Activated CD8-positive, alpha-beta memory T cell treated with anti-CD3 and anti-CD28 coated beads, Interleukin-2, amount 10 ng/mL, durations not matched to agents 7 days and 5 days (primary cell): Measurements from ENCODE around the gene STMN3. TPM values are rescaled to one million over a fixed set of nuclear protein-coding genes. Genes with fewer than 3 reads are reported as not detected.

ENCODE experiments used
- ATAC-seq: fragments of 150-1000 bp; cut with Tn5 transposase; one replicate; pipeline ENCODE4 v1.10.0; 2021; ENCODE audit warnings: moderate library complexity
- CTCF ChIA-PET: fragments of 350-600 bp; sonication (Branson Sonifier 250); formaldehyde crosslinking; loops from one replicate; lab custom pipeline; 2021; ENCODE audit warnings: antibody characterized with exemption; lab: Charles Lee
- DNase-seq: peaks from one replicate; pipeline ENCODE4 v3.0.0-alpha.2; 2020
- H3K27ac Mint-ChIP-seq: one replicate; pipeline ENCODE4 v1.8.0; 2021; ENCODE audit warnings: mild to moderate bottlenecking, mixed read lengths
- H3K27me3 Mint-ChIP-seq: one replicate; pipeline ENCODE4 v1.8.0; 2021; ENCODE audit warnings: mixed read lengths
- H3K36me3 Mint-ChIP-seq: one replicate; pipeline ENCODE4 v1.8.0; 2021; ENCODE audit warnings: mild to moderate bottlenecking, mixed read lengths
- H3K4me1 Mint-ChIP-seq: one replicate; pipeline ENCODE4 v1.8.0; 2021; ENCODE audit warnings: mixed read lengths
- H3K4me3 Mint-ChIP-seq: one replicate; pipeline ENCODE4 v1.8.0; 2021; ENCODE audit warnings: mild to moderate bottlenecking, moderate library complexity, mixed read lengths
- H3K9me3 Mint-ChIP-seq: one replicate; pipeline ENCODE4 v1.8.0; 2022; ENCODE audit warnings: low read depth, mixed read lengths
- total RNA-seq, 2 experiments: library from RNA; stranded (reverse); gene quantifications; one replicate each; pipeline ENCODE4 v1.2.3, GENCODE V29; 2021

The STMN3 gene
- 10 to 100 TPM in 1 of 2 experiments, 1 to 10 TPM in 1; 8.0 to 15.9 TPM for total RNA-seq

DNA sequence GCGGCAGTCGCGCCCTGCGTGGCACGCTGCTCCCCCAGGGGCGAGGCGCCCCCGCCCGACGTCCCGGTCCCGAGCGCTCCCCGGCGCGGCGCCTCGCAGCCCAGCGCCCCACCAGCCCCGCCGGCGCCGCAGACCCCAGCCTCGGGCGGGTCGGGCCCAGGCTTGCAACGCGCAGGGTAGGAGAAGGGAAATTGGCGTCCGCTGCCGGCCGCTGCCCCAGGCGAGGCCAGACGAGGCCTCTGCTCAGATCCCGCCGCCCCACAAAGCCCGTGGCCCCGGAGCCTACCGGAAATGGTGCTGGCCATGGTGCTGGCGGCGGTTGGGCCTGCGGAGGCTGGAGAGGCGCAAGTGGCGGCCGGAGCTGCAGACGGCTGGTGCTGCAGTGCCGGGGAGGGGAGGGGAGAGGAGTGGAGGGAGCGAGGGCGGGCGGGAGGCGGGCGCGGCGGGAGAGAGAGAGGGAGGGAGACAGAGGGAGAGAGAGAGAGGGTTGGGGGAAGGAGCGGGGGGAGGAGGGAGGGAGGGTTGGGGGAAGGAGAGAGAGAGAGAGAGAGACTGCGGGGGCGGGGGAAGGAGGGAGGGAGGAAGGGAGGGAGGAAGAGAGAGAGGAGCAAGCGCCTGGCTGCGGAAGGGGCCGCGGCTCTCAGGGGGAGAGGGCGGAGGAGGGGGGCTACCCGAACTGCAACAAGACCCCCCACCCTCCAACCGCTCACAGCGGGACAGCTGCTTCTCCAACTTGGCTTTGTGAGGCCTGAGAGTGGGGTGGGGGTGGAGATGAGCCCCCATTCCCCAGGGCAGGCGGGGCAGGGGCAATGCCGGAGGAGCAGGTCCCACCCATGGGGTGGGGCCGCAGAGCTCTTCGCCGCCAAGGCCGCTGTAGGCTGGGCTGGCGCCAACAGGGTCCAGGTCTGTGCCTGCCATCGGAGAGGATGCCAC lies at the start of gene STMN3:
Gene STMN3 (minus strand): TSS at position 384 of the 933 bp plus-strand sequence. CDS start 79 bp downstream, at position 305.
- peak; percentile 84 for DNase-seq
- H3K9me3 Mint-ChIP-seq, result no peaks in the 10 kb centered on the region
- H3K36me3 Mint-ChIP-seq, result no peaks in the 10 kb centered on the region
- peak within 1 kb of the TSS; percentile 56 for H3K27ac Mint-ChIP-seq
- CTCF ChIA-PET, result interaction anchor here (1.1 to 1.5 kb wide), 2 partner anchors 12 to 28 kb away, joined by 4 to 7 read pairs; no protein-coding TSS in a partner anchor
- H3K4me1 Mint-ChIP-seq, result peaks cover 26% of the 10 kb centered on the region
- H3K4me3 Mint-ChIP-seq, result peak within 1 kb of the TSS; percentile 70
- ATAC-seq, result peak; percentile 56
- H3K27me3 Mint-ChIP-seq, result peaks cover 6% of the 10 kb centered on the region

DNA sequence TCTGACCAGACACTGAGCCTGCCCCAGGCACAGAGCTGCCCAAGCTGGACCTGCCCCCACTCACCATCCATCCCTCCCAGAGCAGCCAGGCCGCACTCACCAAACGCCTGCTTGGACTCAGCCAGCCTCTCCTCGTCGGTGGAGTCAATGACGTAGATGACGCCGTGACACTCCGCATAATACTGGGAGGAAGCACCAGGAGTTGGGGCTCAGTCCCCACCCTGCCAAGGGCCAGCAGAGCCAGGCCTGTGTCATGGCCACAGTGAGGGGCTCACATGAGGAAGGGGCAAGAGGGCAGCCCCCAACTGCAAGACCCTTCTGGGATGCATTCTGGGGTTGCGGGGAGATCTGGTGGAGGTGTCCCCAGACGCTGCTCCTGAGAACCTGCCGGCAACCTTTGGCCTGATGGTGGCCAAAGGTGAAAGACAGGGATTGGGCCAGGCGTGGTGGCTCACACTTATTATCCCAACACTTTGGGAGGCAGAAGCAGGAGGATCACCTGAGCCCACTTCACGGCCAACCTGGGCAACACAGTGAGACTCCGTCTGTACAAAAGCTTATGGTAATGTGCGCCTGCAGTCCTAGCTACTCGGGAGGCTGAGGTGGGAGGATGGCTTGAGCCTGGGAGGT lies 48.9 kb upstream of the STMN3 start:
- H3K36me3 Mint-ChIP-seq, result peaks cover 17% of the 10 kb centered on the region
- H3K27ac Mint-ChIP-seq, result peak overlapping the region; percentile 28
- CTCF ChIA-PET, result no interaction called here
- H3K4me3 Mint-ChIP-seq, result no peak overlapping the region
- peaks cover 42% of the 10 kb centered on the region for H3K4me1 Mint-ChIP-seq
- DNase-seq (no peak), ATAC-seq (no peak)
- H3K27me3 Mint-ChIP-seq, result no peaks in the 10 kb centered on the region
- no peaks in the 10 kb centered on the region for H3K9me3 Mint-ChIP-seq

DNA sequence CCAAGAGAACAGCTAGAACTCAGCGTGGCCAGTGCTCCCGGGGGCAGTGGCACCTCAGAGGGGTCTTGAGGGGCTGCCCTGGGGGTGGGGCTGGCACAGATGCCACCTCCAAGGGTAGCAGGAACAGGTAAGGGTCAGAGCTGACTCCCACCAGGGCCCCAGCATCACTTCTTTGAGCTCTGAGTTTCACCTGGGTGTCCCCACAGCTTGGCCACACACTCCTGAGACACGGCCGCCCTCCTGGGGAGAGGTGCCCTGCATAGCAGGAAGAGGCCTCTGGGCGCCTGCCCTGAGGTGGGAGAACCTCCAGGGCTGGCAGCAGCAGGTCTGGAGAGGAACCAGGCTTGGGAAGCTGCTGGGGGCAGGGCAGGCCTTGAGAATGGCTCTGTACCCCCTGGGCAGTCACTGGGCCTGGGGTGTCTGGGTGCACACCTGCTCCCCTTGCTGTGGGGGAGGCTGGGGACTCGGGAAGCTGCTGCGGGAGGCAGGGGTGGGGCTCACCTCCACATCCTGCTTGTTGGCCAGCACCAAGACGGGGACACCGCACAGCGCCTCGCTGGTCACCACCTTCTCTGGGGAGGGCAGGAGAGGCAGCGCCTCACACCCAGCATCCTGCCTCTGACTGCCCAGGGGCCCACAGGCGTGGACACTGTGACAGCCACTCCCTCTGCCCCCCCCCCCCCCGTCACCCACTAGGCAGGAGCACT lies 48.3 kb upstream of the STMN3 start:
- no peak overlapping the region for H3K27ac Mint-ChIP-seq
- DNase-seq (no peak), ATAC-seq (no peak)
- H3K36me3 Mint-ChIP-seq, result peaks cover 12% of the 10 kb centered on the region
- no peaks in the 10 kb centered on the region for H3K9me3 Mint-ChIP-seq
- no peaks in the 10 kb centered on the region for H3K27me3 Mint-ChIP-seq
- H3K4me3 Mint-ChIP-seq, result no peak overlapping the region
- H3K4me1 Mint-ChIP-seq, result peaks cover 41% of the 10 kb centered on the region
- CTCF ChIA-PET, result no interaction called here

DNA sequence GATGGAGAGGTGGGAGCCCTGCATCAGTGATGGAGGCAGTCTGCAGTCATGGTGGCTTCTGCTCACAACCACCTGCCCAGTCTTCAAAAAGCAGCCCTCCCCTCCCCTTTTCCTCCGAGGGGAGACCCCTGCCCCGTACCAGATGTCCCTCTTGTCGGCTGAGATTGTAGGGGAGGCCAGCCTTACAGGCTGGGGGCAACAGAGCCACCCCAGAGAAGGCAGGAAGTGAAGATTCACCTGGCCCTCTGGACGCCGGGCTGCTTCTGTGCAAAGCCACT lies 47.8 kb upstream of the STMN3 start:
- Mint-ChIP-seq H3K4me3 (no peak overlapping the region), H3K36me3 (peaks cover 11% of the 10 kb centered on the region), H3K9me3 (no peaks in the 10 kb centered on the region), H3K27ac (no peak overlapping the region), H3K4me1 (peaks cover 39% of the 10 kb centered on the region), H3K27me3 (no peaks in the 10 kb centered on the region)
- ATAC-seq, result no peak
- CTCF ChIA-PET, result no interaction called here
- DNase-seq, result no peak

DNA sequence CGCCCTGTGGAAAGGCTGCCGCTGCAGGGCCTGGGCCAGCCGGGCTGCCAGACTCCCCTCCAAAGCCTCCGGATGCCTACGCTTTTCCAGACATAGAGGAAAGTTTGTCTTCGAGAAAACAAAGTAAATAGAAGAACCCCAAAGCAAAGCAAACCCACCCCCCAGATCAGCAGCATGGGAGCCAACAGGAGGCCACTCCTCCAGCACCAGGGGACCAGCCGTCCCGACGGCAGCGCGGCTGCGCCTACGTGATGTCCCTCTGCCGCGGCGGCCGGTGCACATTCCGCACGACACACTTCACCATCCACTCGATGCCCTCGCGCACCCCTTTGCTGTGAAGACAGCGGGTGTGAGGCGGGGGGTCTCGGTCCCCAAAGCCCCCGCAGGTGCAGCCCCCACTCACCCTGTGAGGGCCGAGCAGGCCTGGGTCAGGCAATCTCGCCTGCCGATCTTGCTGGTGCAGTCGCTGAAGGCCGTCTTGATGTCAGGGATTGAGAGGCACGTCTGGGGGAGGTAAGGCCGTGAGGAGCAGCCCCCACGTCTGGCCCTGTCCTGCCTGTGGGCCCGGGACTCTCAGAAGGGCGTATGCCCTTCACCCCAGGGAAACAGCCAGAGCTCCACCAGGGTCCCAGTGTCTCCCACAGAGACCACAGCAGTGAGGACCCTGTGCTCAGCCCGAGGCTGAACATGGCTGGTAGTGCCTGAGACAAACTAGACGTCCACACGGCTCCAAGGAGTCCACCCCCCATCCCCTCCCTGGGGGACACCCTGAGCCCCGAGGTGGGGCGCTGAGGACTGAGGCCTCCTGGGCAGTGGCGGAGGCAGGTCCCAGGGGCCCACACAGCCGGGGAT lies 47.2 kb upstream of the STMN3 start:
- Mint-ChIP-seq H3K4me1 (peaks cover 34% of the 10 kb centered on the region), H3K36me3 (peaks cover 5% of the 10 kb centered on the region), H3K27me3 (no peaks in the 10 kb centered on the region), H3K4me3 (no peak overlapping the region), H3K27ac (no peak overlapping the region), H3K9me3 (no peaks in the 10 kb centered on the region)
- ATAC-seq, result no peak
- DNase-seq, result no peak
- CTCF ChIA-PET, result no interaction called here

DNA sequence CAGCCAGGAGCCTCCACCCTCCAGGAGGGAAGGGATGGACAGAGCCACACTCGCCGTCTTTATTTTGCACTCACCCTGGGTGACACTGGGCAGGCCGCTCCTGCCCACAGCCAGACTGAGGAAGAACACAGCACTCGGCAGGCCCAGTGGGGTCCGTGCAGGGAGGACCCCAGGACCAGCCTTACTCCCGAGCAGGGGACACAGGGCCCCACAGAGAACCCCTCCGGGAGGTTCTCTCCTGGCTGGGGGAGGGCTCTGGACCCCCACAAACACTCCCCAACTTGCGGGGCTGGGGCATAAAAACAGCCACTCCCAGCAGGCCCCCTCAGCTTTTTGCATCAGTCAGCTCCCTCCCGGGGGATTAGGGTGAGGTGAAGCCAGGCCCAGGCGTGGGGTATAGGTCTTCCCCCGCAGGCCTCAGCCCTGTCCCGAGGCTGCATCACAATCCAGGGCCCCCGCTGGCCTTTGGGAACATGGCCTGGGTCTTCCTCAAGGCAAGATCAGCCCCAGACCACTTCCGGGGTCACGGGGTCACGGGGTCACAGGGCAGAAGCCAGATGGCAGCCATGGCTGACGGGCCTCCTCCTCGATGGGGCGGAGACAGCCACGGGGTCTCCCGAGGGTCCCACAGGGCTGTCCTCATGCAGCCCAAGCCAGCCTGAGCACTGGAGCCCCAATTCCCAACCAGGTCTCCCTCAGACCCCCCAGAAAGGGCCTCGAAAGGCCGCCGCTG lies 46.4 kb upstream of the STMN3 start:
- Mint-ChIP-seq H3K4me1 (peaks cover 30% of the 10 kb centered on the region), H3K27me3 (no peaks in the 10 kb centered on the region), H3K9me3 (no peaks in the 10 kb centered on the region), H3K4me3 (no peak overlapping the region), H3K36me3 (peaks cover 2% of the 10 kb centered on the region), H3K27ac (peak overlapping the region; percentile 40)
- CTCF ChIA-PET, result interaction anchor here (1.3 kb wide), 1 partner anchor 164 kb away, joined by 3 read pairs; no protein-coding TSS in a partner anchor
- DNase-seq (no peak), ATAC-seq (peak; percentile 27)

DNA sequence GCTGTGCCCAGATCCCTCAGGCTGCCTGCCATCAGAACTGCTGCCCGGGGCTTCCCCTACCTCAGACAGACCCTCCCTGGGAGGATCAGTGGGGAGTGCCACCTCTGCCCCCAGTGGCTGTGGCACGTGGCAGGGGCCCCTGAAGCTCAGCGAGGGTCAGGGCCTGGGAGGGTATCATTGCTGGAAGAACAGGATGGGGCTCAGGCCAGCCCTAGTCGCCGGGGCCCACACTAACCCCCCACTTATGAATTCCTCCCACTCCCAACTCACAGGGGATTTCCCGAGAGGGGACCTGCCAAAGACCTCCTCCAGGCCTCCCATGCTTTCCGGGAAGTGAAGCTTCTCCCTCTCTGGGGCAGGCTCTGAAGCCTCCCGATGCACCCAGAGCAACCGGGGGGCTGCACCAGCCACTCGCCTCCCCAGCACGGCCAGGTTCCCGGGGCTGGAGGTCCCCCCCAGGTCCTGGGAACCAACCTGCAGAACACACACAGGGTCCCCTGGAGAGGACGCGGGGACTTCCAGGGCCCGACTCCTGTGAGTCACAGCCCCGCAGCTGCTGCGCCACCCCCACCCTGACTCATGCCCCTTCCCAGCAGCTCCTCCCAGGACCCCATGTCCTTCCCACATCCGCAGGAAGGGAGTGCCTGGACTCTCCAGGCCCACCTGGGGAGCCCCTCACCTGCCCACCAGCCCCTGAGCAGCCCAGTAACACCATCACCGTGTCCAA lies 45.7 kb upstream of the STMN3 start:
- Mint-ChIP-seq H3K9me3 (no peaks in the 10 kb centered on the region), H3K36me3 (peaks cover 4% of the 10 kb centered on the region), H3K4me3 (no peak overlapping the region), H3K27me3 (no peaks in the 10 kb centered on the region), H3K27ac (peak overlapping the region; percentile 40), H3K4me1 (peaks cover 28% of the 10 kb centered on the region)
- DNase-seq, result no peak
- CTCF ChIA-PET, result interaction anchor here (1.3 to 2.3 kb wide), 2 partner anchors 9 to 165 kb away, joined by 3 to 7 read pairs; partner anchors contain the start of genes ARFRP1 and ZGPAT
- peak; percentile 14 for ATAC-seq

DNA sequence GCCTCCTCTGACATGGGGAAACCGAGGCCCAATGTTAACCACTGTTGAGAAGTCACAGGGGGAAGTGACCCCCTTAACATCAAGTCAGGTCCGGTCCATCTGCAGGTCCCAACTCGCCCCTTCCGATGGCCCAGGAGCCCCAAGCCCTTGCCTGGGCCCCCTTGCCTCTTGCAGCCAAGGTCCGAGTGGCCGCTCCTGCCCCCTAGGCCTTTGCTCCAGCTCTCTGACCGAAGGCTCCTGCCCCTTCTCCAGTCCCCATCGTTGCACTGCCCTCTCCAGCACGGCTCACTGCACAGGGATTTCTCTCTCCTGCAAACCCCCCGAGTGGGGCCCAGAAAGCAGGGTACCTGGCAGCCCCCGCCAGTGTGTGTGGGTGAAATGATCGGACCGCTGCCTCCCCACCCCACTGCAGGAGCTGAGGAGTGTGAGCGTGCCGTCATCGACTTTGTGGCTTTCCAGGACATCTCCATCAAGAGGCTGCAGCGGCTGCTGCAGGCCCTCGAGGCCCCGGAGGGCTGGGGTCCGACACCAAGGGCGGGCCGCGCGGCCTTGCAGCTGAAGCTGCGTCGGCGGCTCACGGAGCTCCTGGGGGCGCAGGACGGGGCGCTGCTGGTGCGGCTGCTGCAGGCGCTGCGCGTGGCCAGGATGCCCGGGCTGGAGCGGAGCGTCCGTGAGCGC lies 44.8 kb upstream of the STMN3 start:
- Mint-ChIP-seq H3K27me3 (no peaks in the 10 kb centered on the region), H3K4me3 (no peak overlapping the region), H3K36me3 (peaks cover 7% of the 10 kb centered on the region), H3K27ac (no peak overlapping the region), H3K9me3 (no peaks in the 10 kb centered on the region), H3K4me1 (peaks cover 28% of the 10 kb centered on the region)
- CTCF ChIA-PET, result interaction anchor here (1.3 to 2.3 kb wide), 2 partner anchors 10 to 165 kb away, joined by 3 to 7 read pairs; partner anchors contain the start of genes ARFRP1 and ZGPAT
- DNase-seq (no peak), ATAC-seq (no peak)

DNA sequence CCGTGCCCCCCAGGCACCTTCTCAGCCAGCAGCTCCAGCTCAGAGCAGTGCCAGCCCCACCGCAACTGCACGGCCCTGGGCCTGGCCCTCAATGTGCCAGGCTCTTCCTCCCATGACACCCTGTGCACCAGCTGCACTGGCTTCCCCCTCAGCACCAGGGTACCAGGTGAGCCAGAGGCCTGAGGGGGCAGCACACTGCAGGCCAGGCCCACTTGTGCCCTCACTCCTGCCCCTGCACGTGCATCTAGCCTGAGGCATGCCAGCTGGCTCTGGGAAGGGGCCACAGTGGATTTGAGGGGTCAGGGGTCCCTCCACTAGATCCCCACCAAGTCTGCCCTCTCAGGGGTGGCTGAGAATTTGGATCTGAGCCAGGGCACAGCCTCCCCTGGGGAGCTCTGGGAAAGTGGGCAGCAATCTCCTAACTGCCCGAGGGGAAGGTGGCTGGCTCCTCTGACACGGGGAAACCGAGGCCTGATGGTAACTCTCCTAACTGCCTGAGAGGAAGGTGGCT lies 44.2 kb upstream of the STMN3 start:
- Mint-ChIP-seq H3K27ac (no peak overlapping the region), H3K27me3 (no peaks in the 10 kb centered on the region), H3K9me3 (no peaks in the 10 kb centered on the region), H3K4me3 (no peak overlapping the region), H3K36me3 (peaks cover 9% of the 10 kb centered on the region), H3K4me1 (peaks cover 26% of the 10 kb centered on the region)
- CTCF ChIA-PET, result interaction anchor here (2.3 kb wide), 1 partner anchor 10 kb away, joined by 7 read pairs; the partner anchor contains the start of genes ARFRP1 and ZGPAT
- ATAC-seq (no peak), DNase-seq (no peak)

DNA sequence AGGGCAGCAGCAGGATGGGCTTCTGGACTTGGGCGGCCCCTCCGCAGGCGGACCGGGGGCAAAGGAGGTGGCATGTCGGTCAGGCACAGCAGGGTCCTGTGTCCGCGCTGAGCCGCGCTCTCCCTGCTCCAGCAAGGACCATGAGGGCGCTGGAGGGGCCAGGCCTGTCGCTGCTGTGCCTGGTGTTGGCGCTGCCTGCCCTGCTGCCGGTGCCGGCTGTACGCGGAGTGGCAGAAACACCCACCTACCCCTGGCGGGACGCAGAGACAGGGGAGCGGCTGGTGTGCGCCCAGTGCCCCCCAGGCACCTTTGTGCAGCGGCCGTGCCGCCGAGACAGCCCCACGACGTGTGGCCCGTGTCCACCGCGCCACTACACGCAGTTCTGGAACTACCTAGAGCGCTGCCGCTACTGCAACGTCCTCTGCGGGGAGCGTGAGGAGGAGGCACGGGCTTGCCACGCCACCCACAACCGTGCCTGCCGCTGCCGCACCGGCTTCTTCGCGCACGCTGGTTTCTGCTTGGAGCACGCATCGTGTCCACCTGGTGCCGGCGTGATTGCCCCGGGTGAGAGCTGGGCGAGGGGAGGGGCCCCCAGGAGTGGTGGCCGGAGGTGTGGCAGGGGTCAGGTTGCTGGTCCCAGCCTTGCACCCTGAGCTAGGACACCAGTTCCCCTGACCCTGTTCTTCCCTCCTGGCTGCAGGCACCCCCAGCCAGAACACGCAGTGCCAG lies 43.6 kb upstream of the STMN3 start, which contains the start of gene TNFRSF6B:
Gene TNFRSF6B (plus strand): TSS at position 25 of the 729 bp plus-strand sequence. CDS start 116 bp downstream, at position 141.
- no peaks in the 10 kb centered on the region for H3K9me3 Mint-ChIP-seq
- CTCF ChIA-PET, result interaction anchor here (0.7 to 2.3 kb wide), 3 partner anchors 11 to 64 kb away, joined by 3 to 7 read pairs (median 3); partner anchors contain the start of genes ARFRP1 and ZGPAT
- H3K27ac Mint-ChIP-seq, result no peak within 1 kb of the TSS
- H3K27me3 Mint-ChIP-seq, result no peaks in the 10 kb centered on the region
- peaks cover 10% of the 10 kb centered on the region for H3K36me3 Mint-ChIP-seq
- DNase-seq, result no peak
- peaks cover 22% of the 10 kb centered on the region for H3K4me1 Mint-ChIP-seq
- no peak within 1 kb of the TSS for H3K4me3 Mint-ChIP-seq
- peak; percentile 8 for ATAC-seq
